ENCODE data around the gene ANXA11.
"Not testable (repeated sequence)": the region's sequence is repeated elsewhere in the genome, so short reads cannot be mapped to it uniquely, and the experiment has no call there.

- not testable (repeated sequence) for TF ChIP-seq RFX1 (IDR thresholded peaks at IDR 0.05); GATA2 (CRISPR knock-in tag; IDR thresholded peaks at IDR 0.05); STAT6 (CRISPR knock-in tag; IDR thresholded peaks at IDR 0.05); CEBPB (tag; IDR thresholded peaks at IDR 0.05); CTCF (IDR thresholded peaks at IDR 0.05 in 2 of 3, conservative IDR thresholded peaks at IDR 0.05 in 1 of 3; ENCODE audit: insufficient read depth in 2 of 3, low read depth in 1 of 3, low read length in 3 of 3); ZNF592 (IDR thresholded peaks at IDR 0.05)
- TF ChIP-seq, protein P1, sequence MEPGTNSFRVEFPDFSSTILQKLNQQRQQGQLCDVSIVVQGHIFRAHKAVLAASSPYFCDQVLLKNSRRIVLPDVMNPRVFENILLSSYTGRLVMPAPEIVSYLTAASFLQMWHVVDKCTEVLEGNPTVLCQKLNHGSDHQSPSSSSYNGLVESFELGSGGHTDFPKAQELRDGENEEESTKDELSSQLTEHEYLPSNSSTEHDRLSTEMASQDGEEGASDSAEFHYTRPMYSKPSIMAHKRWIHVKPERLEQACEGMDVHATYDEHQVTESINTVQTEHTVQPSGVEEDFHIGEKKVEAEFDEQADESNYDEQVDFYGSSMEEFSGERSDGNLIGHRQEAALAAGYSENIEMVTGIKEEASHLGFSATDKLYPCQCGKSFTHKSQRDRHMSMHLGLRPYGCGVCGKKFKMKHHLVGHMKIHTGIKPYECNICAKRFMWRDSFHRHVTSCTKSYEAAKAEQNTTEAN (CRISPR knock-in tag; IDR thresholded peaks at IDR 0.05): not testable (repeated sequence)
Measured at GRCh38 chr10:80251703-80252280, 46.5 kb upstream of the ANXA11 start.

Measured in K562 (cell line).